Left lung (tissue), 10 donors: ENCODE measurements around the gene SLC27A2. TPM values are rescaled to one million over a fixed set of nuclear protein-coding genes. Genes with fewer than 3 reads are reported as not detected.

Source experiments
- ATAC-seq: fragments of 200-7000 bp; cut with Tn5 transposase; one replicate; pipeline ENCODE4 v1.9.1; 2020; ENCODE audit warnings: moderate library complexity
- DNase-seq, 4 donors: peaks; one replicate each; pipeline ENCODE4 v3.0.0-alpha.2; 2013 to 2020
- H3K27ac ChIP-seq, 2 donors: fragments of 200-600 bp; sonication (generic) in 1 of 2; one replicate each; pipeline versions ENCODE4 v1.5.0 to v1.8.0; 2020 to 2021
- H3K27me3 ChIP-seq, 2 donors: fragments of 200-600 bp; sonication (generic) in 1 of 2; one replicate each; pipeline versions ENCODE4 v1.5.0 to v1.8.0; 2020 to 2021
- H3K36me3 ChIP-seq, 2 donors: fragments of 200-600 bp; sonication (generic) in 1 of 2; one replicate each; pipeline versions ENCODE4 v1.5.0 to v1.8.0; 2020 to 2021
- H3K4me1 ChIP-seq, 2 donors: fragments of 200-600 bp; one replicate each; pipeline ENCODE4 v1.8.0; 2021
- H3K4me3 ChIP-seq, 2 donors: fragments of 200-600 bp; sonication (generic) in 1 of 2; one replicate each; pipeline versions ENCODE4 v1.5.0 to v1.8.0; 2020 to 2021; ENCODE audit warnings: mild to moderate bottlenecking in 1 of 2
- H3K9me3 ChIP-seq, 2 donors: fragments of 200-600 bp; sonication (generic) in 1 of 2; one replicate each; pipeline versions ENCODE4 v1.5.0 to v1.8.0; 2020 to 2021
- CTCF ChIP-seq, 2 donors: fragments of 200-600 bp; sonication (generic) in 1 of 2; IDR thresholded peaks; one replicate each; pipeline versions ENCODE4 v1.5.0 to v1.8.0; 2021; ENCODE audit warnings: antibody characterized with exemption in 2 of 2
- intact Hi-C, 2 donors: fragments of 100-400 bp; cut with DNase I; formaldehyde crosslinking; loops; one replicate each; pipeline versions ENCODE4 v1.11.2 to v1.14.2; 2022
- polyA plus RNA-seq, 6 donors: library from polyadenylated mRNA; unstranded; fragments of 120-200 nt; gene quantifications; one replicate each; pipeline ENCODE4 v1.2.1, GENCODE V29; 2013; ENCODE audit not compliant: insufficient read length in 6 of 6
- total RNA-seq, 2 donors: library from RNA; stranded (reverse); fragmentation: NEBNext Ultra II Directional; extraction: Animal tissue kit (Norgen Biotek cat#: 25700); gene quantifications; one replicate each; pipeline ENCODE4 v1.2.1, GENCODE V29; 2021
- donor health status: DM: no; HTN: yes; CAD: no.
- donor health status: DM: no; HTN: no; CAD: no.

SLC27A2 gene
- total and polyA plus RNA-seq, 8 donors = 2.0 to 11.3 (median 5.4) TPM

GRCh38 chr15:50162969-50163718 lies 18.9 kb upstream of the SLC27A2 start:
- no peak for DNase-seq
- no peaks in the 10 kb centered on the region for H3K36me3 ChIP-seq
- no peaks in the 10 kb centered on the region for H3K27me3 ChIP-seq
- TF ChIP-seq CTCF (IDR thresholded peaks at IDR 0.05) = no peak
- H3K27ac ChIP-seq = no peak overlapping the region
- intact Hi-C loops = no loop called here
- no peaks in the 10 kb centered on the region for H3K4me1 ChIP-seq
- H3K4me3 ChIP-seq = no peak overlapping the region
- no peaks in the 10 kb centered on the region for H3K9me3 ChIP-seq
- ATAC-seq = no peak

GRCh38 chr15:50163719-50164410 lies 18.1 kb upstream of the SLC27A2 start:
- DNase-seq (no peak), ATAC-seq (peak; percentile 51)
- H3K4me1 ChIP-seq = no peaks in the 10 kb centered on the region
- no peak for TF ChIP-seq CTCF (IDR thresholded peaks at IDR 0.05)
- H3K36me3 ChIP-seq = no peaks in the 10 kb centered on the region
- H3K9me3 ChIP-seq = no peaks in the 10 kb centered on the region
- intact Hi-C loops = no loop called here
- no peak overlapping the region for H3K4me3 ChIP-seq
- no peak overlapping the region for H3K27ac ChIP-seq
- H3K27me3 ChIP-seq = no peaks in the 10 kb centered on the region

- no peaks in the 10 kb centered on the region for H3K36me3 ChIP-seq
- H3K4me1 ChIP-seq = no peaks in the 10 kb centered on the region
- no peaks in the 10 kb centered on the region for H3K9me3 ChIP-seq
- ATAC-seq = no peak
- H3K27me3 ChIP-seq = no peaks in the 10 kb centered on the region
- no peak overlapping the region for H3K27ac ChIP-seq
- intact Hi-C loops = no loop called here
- no peak for TF ChIP-seq CTCF (IDR thresholded peaks at IDR 0.05)
- H3K4me3 ChIP-seq = no peak overlapping the region
- no peak for DNase-seq
Observed at GRCh38 chr15:50164458-50164857, 17.5 kb upstream of the SLC27A2 start.

- intact Hi-C loops = no loop called here
- H3K27me3 ChIP-seq = no peaks in the 10 kb centered on the region
- no peaks in the 10 kb centered on the region for H3K36me3 ChIP-seq
- no peak for TF ChIP-seq CTCF (IDR thresholded peaks at IDR 0.05)
- no peak overlapping the region for H3K4me3 ChIP-seq
- no peaks in the 10 kb centered on the region for H3K9me3 ChIP-seq
- DNase-seq (no peak), ATAC-seq (peak; percentile 52)
- no peaks in the 10 kb centered on the region for H3K4me1 ChIP-seq
- H3K27ac ChIP-seq = no peak overlapping the region
Observed at GRCh38 chr15:50166216-50166615, 15.8 kb upstream of the SLC27A2 start.

GRCh38 chr15:50167110-50167509 lies 14.9 kb upstream of the SLC27A2 start:
- ATAC-seq = no peak

More at GRCh38 chr15:50167110-50167509, 14.9 kb upstream of the SLC27A2 start:
- Histone ChIP-seq H3K36me3 (no peaks in the 10 kb centered on the region), H3K27ac (no peak overlapping the region), H3K9me3 (no peaks in the 10 kb centered on the region), H3K27me3 (no peaks in the 10 kb centered on the region), H3K4me3 (no peak overlapping the region), H3K4me1 (no peaks in the 10 kb centered on the region)
- TF ChIP-seq CTCF (IDR thresholded peaks at IDR 0.05) = no peak
- intact Hi-C loops = no loop called here
- no peak for DNase-seq
